GM21367 (cell line): ENCODE data around the gene HINT3.
"Not testable (repeated sequence)": the region's sequence is repeated elsewhere in the genome, so short reads cannot be mapped to it uniquely, and the experiment has no call there.

Experiments
- ATAC-seq: cut with Tn5 transposase; IDR thresholded peaks from one replicate; pipeline ENCODE4 v1.9.1; 2021; ENCODE audit not compliant: unreplicated experiment

Gene HINT3

DNA sequence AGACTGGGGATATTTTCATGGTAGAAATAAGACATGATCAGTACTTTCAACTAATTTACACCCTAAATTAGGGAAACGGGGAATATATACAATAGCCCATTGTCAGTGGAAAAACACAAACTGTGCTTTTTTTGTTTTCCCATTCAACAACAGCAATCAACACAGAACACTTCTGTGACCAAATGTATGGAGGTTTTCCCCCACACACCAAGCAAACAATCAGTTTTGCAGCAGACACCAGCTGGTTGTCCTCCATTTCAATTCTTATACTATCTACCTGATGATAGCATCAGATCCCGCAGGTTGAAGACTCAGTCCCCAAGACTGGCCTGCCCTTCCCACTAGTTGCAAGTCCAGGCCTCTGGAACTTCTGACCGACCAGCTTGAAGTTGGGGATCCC is 4.5 kb downstream of the HINT3 start:
- ATAC-seq, result no peak

DNA sequence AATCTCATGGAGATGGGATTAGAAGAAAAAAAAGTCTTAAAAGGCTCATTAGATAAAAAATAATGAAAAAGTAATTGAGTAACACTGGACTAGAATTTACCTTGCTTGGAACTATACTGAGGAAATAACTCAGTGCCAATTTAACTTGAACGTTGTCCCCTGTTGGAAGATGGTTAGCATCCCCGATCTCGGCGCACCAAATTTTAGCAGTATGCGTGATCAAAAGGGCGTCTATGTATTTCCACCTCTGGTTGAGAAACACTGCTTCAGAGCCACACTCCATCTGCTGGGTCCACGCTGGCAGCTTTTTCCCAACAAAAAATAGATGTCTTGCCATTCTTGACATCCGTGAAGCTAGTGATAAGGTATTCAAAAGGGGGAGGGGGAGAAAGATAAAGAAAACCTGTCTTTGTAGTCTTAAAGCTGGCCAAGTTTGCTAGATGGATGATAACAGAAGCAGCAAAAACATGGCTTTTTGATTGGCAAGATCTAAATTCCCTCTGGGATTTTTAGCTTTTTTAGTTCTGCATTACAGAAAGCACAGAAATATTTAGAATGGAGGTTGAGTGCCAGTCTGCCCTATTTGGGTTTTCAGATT is 6.4 kb downstream of the HINT3 start:
- no peak for ATAC-seq

- no peak for ATAC-seq
Measured at GRCh38 chr6:125963817-125964216, 7.2 kb downstream of the HINT3 start.

DNA sequence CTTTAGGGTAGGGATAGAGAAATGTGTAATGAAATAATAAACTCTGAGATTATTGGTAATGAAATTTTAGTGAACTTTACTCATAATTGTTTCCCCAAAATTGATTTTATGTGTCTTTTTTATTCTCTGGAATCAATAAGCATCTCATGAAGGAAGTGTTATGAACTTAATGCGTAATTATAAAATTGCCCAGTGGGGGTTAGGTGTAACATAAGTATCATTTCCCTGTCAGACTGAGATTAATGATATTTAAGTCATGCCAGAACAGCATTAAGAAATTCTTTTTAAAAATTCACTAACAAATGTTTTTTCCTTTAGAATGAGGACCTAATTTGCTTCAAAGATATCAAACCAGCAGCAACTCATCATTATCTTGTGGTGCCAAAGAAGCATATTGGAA is 10.0 kb downstream of the HINT3 start:
- ATAC-seq, result no peak

GRCh38 chr6:125968493-125968892 is 11.9 kb downstream of the HINT3 start:
- no peak for ATAC-seq

- ATAC-seq, result no peak
Measured at GRCh38 chr6:125970760-125971159, 14.2 kb downstream of the HINT3 start.

- not testable (repeated sequence) for ATAC-seq
Measured at GRCh38 chr6:125972478-125972877, 15.9 kb downstream of the HINT3 start.

- peak; percentile 92 for ATAC-seq
Measured at GRCh38 chr6:125974214-125974866, 17.8 kb downstream of the HINT3 start.

- no peak for ATAC-seq
Measured at GRCh38 chr6:125979101-125979500, 22.5 kb downstream of the HINT3 start.

DNA sequence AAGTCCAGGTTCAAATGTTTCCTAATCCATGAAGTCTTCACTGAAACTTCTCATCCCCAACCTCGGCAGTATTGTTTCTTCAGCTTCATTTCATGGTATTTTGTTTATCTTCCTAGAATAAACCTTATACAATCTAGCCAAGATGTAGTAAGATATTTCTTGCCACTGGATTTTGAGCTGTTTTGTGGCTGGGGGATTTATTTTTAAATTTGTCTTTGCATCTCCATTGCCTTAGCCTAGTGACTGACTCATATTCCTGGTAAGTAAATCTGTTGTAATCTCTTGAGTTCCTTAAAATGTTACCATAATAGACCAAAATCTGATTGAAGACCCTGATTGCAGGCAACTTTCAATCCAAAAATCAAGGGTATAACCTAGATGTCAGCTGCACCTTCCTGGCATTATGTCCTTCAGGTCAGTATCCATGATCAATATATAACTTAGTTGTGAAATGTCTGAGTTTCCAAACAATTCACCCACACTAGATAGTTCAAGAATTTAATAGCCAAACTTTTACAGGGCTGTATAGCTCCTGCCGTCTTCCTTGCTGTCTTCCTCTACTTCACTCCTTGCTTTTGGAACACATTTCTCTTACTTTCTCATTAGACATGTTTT is 25.1 kb downstream of the HINT3 start:
- no peak for ATAC-seq

- ATAC-seq, result no peak
Measured at GRCh38 chr6:125983246-125983945, 26.8 kb downstream of the HINT3 start.

DNA sequence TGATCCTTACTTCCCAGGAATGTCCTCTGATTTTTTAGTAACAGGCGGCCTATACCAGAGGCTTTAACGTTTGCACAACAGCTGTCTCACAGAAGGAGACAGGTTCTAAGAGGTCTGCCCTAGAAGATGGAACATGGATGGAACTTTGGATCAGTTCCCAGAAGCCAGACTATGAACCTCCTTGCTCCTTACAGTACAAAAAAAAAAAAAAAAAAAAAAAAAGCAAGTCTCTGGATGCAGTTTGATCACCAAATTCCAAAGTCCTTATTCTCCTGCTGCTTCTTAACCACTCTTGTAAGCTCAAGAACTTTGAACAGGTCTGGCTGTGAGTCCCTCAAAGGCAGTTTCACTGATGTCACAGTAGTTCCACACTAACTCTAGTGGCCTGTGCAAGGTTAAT is 27.7 kb downstream of the HINT3 start:
- ATAC-seq, result no peak

DNA sequence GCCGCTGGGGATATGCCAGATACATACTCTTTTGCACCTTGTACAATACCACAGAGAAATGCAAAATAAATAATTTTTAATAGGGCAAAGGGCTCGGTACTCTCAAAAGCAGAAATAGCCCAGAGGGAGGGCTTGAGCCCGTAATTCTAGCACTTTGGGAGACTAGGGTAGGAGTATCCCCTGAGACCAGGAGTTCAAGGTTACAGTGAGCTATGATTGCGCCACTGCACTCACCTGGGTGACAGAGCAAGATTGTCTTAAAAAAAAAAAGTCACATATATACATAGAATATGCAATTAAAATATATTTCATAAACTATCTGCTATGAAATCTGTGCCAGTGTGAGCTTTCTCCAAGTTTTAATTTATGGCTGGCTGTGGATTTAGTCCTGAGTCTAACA is 29.0 kb downstream of the HINT3 start:
- ATAC-seq, result no peak

- no peak for ATAC-seq
Measured at GRCh38 chr6:125985979-125986300, 29.4 kb downstream of the HINT3 start.

GRCh38 chr6:125986301-125987025 is 29.9 kb downstream of the HINT3 start, which contains the start of gene TRMT11:
Gene TRMT11, plus strand, starts transcription at chr6:125986540. Its CDS starts 11 bp downstream, at chr6:125986551.
- ATAC-seq, result peak; percentile 94

- peak; percentile 35 for ATAC-seq
Measured at GRCh38 chr6:125987026-125987617, 30.6 kb downstream of the HINT3 start.

GRCh38 chr6:125988280-125988679 is 31.7 kb downstream of the HINT3 start:
- ATAC-seq, result no peak

DNA sequence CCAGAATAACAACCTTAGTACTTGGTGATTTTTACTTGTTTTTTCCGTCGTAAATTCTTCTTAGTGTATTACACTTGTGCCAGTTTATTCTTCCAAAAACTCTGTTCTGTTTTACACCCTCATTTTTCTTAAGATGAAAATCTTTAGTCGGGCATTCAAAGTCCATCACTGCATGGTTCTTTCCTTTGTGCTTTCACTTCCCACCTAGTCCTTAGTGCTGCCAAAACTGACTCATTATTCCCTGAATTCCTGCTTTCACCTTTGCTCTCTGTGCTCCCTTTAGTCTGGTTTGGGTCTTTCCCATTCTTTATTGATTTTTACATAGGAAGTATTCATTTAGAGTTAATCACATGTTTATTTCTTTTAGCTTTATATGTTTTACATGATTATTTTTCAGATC is 33.1 kb downstream of the HINT3 start:
- no peak for ATAC-seq

- no peak for ATAC-seq
Measured at GRCh38 chr6:125991653-125992052, 35.1 kb downstream of the HINT3 start.

DNA sequence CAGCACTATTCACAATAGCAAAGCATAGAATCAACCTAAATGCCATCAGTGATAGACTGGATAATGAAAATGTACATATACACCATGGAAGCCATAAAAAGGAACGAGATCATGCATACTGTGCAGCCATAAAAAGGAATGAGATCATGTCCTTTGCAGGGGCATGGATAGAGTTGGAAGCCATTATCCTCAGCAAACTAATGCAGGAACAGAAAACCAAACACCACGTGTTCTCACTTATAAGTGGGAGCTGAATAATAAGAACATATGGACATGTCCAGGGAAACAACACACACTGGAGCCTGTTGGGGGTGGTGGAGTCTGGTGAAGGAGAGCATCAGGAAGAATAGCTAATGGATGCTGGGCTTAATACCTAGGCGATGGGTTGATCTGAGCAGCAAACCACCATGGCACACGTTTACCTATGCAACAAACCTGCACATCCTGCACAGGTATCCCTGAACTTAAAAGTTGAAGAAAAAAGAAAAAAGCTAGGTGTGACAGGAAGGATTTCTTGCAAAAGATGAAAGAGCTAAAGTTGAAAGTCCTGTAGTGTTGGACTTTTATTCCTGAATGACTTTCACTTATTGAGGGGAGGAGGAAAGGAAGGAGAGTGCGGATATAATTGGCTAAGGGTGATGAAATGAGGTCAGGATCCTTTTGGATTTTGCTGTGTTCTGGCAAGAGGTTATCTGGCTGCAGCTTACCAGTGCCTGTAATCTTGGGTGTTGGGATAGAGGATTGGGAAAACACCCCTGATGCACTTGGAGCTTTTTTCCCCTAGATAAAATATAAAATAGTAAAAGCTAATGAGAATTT is 38.3 kb downstream of the HINT3 start:
- ATAC-seq, result no peak
